ENCODE measurements around the gene NLRP2B.

GRCh38 chrX:57643698-57644097, 36.4 kb downstream of the NLRP2B start:
- no peak for TF ChIP-seq REST (IDR thresholded peaks at IDR 0.05; ENCODE audit: insufficient read depth in 1 of 2, low read depth in 2 of 2, low read length in 2 of 2)
- TF ChIP-seq SIN3A (IDR thresholded peaks at IDR 0.05; ENCODE audit: borderline replicate concordance, insufficient read depth, low read length), result no peak
